Breast epithelium (tissue), 4 donors: ENCODE results near the gene HNRNPUL1. TPM values are rescaled to one million over a fixed set of nuclear protein-coding genes. Genes with fewer than 3 reads are reported as not detected.

Experiments used
- DNase-seq, 2 donors: peaks; one replicate each; pipeline ENCODE4 v3.0.0-alpha.2; 2019; ENCODE audit warnings: low spot score in 2 of 2
- H3K27ac ChIP-seq, 2 donors: fragments of 200-600 bp; sonication (generic) in 1 of 2; one replicate each; pipeline ENCODE4 v1.5.1; 2016 to 2019; ENCODE audit warnings: mild to moderate bottlenecking in 1 of 2
- H3K27me3 ChIP-seq, 2 donors: fragments of 200-600 bp; sonication (generic) in 1 of 2; one replicate each; pipeline versions ENCODE4 v1.5.1 to v1.6.0; 2017 to 2019; ENCODE audit warnings: control low read depth in 1 of 2, mild to moderate bottlenecking in 1 of 2
- H3K36me3 ChIP-seq: fragments of 200-600 bp; one replicate; pipeline ENCODE4 v1.5.1; 2019
- H3K4me1 ChIP-seq, 2 donors: fragments of 200-600 bp; sonication (generic); one replicate each; pipeline ENCODE4 v1.5.1; 2016 to 2019; ENCODE audit warnings: control low read depth in 1 of 2
- H3K4me3 ChIP-seq, 3 donors: fragments of 200-600 bp; sonication (generic); 1 replicate in 2 of 3; 2 replicates in 1 of 3; pipeline ENCODE4 v1.5.1; 2016 to 2019; ENCODE audit warnings: mild to moderate bottlenecking in 3 of 3, moderate library complexity in 2 of 3
- H3K9me3 ChIP-seq, 2 donors: fragments of 200-600 bp; sonication (generic) in 1 of 2; one replicate each; pipeline ENCODE4 v1.5.1; 2016 to 2019; ENCODE audit warnings: control low read depth in 1 of 2
- CTCF ChIP-seq, 3 donors: fragments of 450-650 bp; IDR thresholded peaks; one replicate each; pipeline ENCODE4 v1.5.1; 2016 to 2017; ENCODE audit warnings: antibody characterized with exemption in 3 of 3, mild to moderate bottlenecking in 3 of 3, moderate library complexity in 3 of 3
- POLR2A ChIP-seq: fragments of 450-650 bp; IDR thresholded peaks from one replicate; pipeline ENCODE4 v1.6.1; 2016; ENCODE audit warnings: antibody characterized with exemption, mild to moderate bottlenecking, moderate library complexity
- POLR2AphosphoS5 ChIP-seq, 3 donors: sonication (generic); formaldehyde crosslinking; IDR thresholded peaks; one replicate each; pipeline ENCODE4 v1.6.1; 2017; ENCODE audit warnings: antibody characterized with exemption in 3 of 3
- intact Hi-C: fragments of 100-400 bp; cut with DNase I; formaldehyde crosslinking; loops from one replicate; pipeline ENCODE4 v1.15.1; 2023; ENCODE audit warnings: low total_unique reads
- total RNA-seq, 3 donors: library from RNA; depleted of rRNA; stranded (reverse); fragments of >200 nt; gene quantifications; one replicate each; pipeline ENCODE4 v1.1.0, GENCODE V29; 2016

Gene HNRNPUL1
- total RNA-seq, 3 donors from 2014 or later = 116 to 146 (median 125) TPM

GRCh38 chr19:41355035-41355434 is 90.9 kb downstream of the HNRNPUL1 start:
- intact Hi-C loops = no loop called here
- Histone ChIP-seq H3K4me1 (peaks cover 0 to 6% of the 10 kb centered on the region in 2 donors), H3K27ac (peak overlapping the region in 1 of 2 donors; percentile 92), H3K4me3 (no peak overlapping the region), H3K36me3 (no peaks in the 10 kb centered on the region), H3K9me3 (no peaks in the 10 kb centered on the region), H3K27me3 (no peaks in the 10 kb centered on the region)
- no peak for DNase-seq
- TF ChIP-seq CTCF (IDR thresholded peaks at IDR 0.05) = no peak
- no peak for TF ChIP-seq POLR2AphosphoS5 (IDR thresholded peaks at IDR 0.05)
- TF ChIP-seq POLR2A = no peak

- Histone ChIP-seq H3K27me3 (no peaks in the 10 kb centered on the region), H3K4me3 (no peak overlapping the region), H3K9me3 (no peaks in the 10 kb centered on the region), H3K36me3 (no peaks in the 10 kb centered on the region), H3K27ac (peak overlapping the region in 1 of 2 donors; percentile 53), H3K4me1 (peaks cover 0 to 6% of the 10 kb centered on the region in 2 donors)
- no peak for DNase-seq
- TF ChIP-seq POLR2A = no peak
- TF ChIP-seq POLR2AphosphoS5 (IDR thresholded peaks at IDR 0.05) = no peak
- no peak for TF ChIP-seq CTCF (IDR thresholded peaks at IDR 0.05)
- intact Hi-C loops = no loop called here
Observed at GRCh38 chr19:41355802-41356201, 91.6 kb downstream of the HNRNPUL1 start.

GRCh38 chr19:41356984-41357739 is 93.0 kb downstream of the HNRNPUL1 start:
- Histone ChIP-seq H3K27ac (no peak overlapping the region), H3K36me3 (no peaks in the 10 kb centered on the region), H3K27me3 (no peaks in the 10 kb centered on the region), H3K4me1 (peaks cover 0 to 6% of the 10 kb centered on the region in 2 donors), H3K4me3 (no peak overlapping the region), H3K9me3 (no peaks in the 10 kb centered on the region)
- intact Hi-C loops = no loop called here
- no peak for DNase-seq
- no peak for TF ChIP-seq CTCF (IDR thresholded peaks at IDR 0.05)
- no peak for TF ChIP-seq POLR2A
- TF ChIP-seq POLR2AphosphoS5 (IDR thresholded peaks at IDR 0.05) = no peak

Other genes starting within 250 kb of the HNRNPUL1 start
- not detected for gene CYP2A13, start 175.9 kb upstream of the HNRNPUL1 start, total RNA-seq
- gene CYP2F1, start 149.9 kb upstream of the HNRNPUL1 start, total RNA-seq = not detected
- gene CYP2S1, start 71.2 kb upstream of the HNRNPUL1 start, total RNA-seq = 1 to 10 TPM in 2 of 3 donors, under 1 TPM in 1; 0.80 to 2.0 (median 2.0) TPM
- gene AXL, start 45.1 kb upstream of the HNRNPUL1 start, total RNA-seq = 10 to 100 TPM; 29.0 to 89.8 (median 36.4) TPM
- 10 to 100 TPM; 15.4 to 15.7 (median 15.4) TPM for gene CCDC97, start 45.8 kb downstream of the HNRNPUL1 start, total RNA-seq
- gene TGFB1, start 89.5 kb downstream of the HNRNPUL1 start, total RNA-seq = 10 to 100 TPM; 12.0 to 21.4 (median 13.4) TPM
- 1 to 10 TPM; 4.0 to 7.3 (median 4.3) TPM for gene B9D2, start 99.8 kb downstream of the HNRNPUL1 start, total RNA-seq
- 10 to 100 TPM; 15.7 to 29.2 (median 17.0) TPM for gene TMEM91, start 112.2 kb downstream of the HNRNPUL1 start, total RNA-seq
- gene EXOSC5, start 133.0 kb downstream of the HNRNPUL1 start, total RNA-seq = 10 to 100 TPM; 18.2 to 20.6 (median 18.7) TPM
- gene BCKDHA, start 133.4 kb downstream of the HNRNPUL1 start, total RNA-seq = 10 to 100 TPM; 40.3 to 54.6 (median 53.1) TPM
- 1 to 10 TPM; 2.6 to 3.0 (median 2.9) TPM for gene B3GNT8, start 163.0 kb downstream of the HNRNPUL1 start, total RNA-seq
- 10 to 100 TPM; 24.8 to 41.3 (median 31.6) TPM for gene DMAC2, start 175.5 kb downstream of the HNRNPUL1 start, total RNA-seq
- gene ERICH4, start 178.8 kb downstream of the HNRNPUL1 start, total RNA-seq = not detected